Liver (tissue), 9 donors: ENCODE measurements around the gene PLXNA2. TPM values are rescaled to one million over a fixed set of nuclear protein-coding genes. Genes with fewer than 3 reads are reported as not detected.

Source experiments
- DNase-seq: peaks from one replicate; pipeline ENCODE4 v3.0.0-alpha.2; 2017; ENCODE audit warnings: low spot score
- H3K27ac ChIP-seq, 2 donors: one replicate each; pipeline ENCODE4 v1.7.0; 2013; ENCODE audit warnings: inconsistent platforms in 2 of 2, low read length in 2 of 2, control low read depth in 1 of 2, low read depth in 1 of 2, mild to moderate bottlenecking in 1 of 2
- H3K27me3 ChIP-seq, 4 donors: one replicate each; pipeline versions ENCODE4 v1.6.1 to v1.7.0; 2013; ENCODE audit warnings: low read length in 3 of 4, inconsistent platforms in 1 of 4, mild to moderate bottlenecking in 1 of 4, moderate library complexity in 1 of 4; ENCODE audit not compliant: control insufficient read depth in 4 of 4, insufficient read depth in 4 of 4
- H3K36me3 ChIP-seq, 4 donors: one replicate each; pipeline versions ENCODE4 v1.6.1 to v1.7.0; 2013; ENCODE audit warnings: low read length in 3 of 4, mild to moderate bottlenecking in 3 of 4, low read depth in 1 of 4, moderate library complexity in 1 of 4; ENCODE audit not compliant: control insufficient read depth in 4 of 4, insufficient read depth in 3 of 4
- H3K4me1 ChIP-seq, 4 donors: one replicate each; pipeline versions ENCODE4 v1.6.1 to v1.7.0; 2013; ENCODE audit warnings: low read length in 3 of 4, mild to moderate bottlenecking in 3 of 4, moderate library complexity in 1 of 4; ENCODE audit not compliant: control insufficient read depth in 4 of 4, insufficient read depth in 4 of 4
- H3K4me3 ChIP-seq, 3 donors: one replicate each; pipeline versions ENCODE4 v1.6.1 to v1.7.0; 2013; ENCODE audit warnings: low read length in 3 of 3, control low read depth in 1 of 3, low read depth in 1 of 3, mild to moderate bottlenecking in 1 of 3
- H3K9ac ChIP-seq, 2 donors: one replicate each; pipeline ENCODE4 v1.7.0; 2013; ENCODE audit warnings: low read length in 2 of 2, mild to moderate bottlenecking in 2 of 2, moderate library complexity in 2 of 2, control low read depth in 1 of 2, low read depth in 1 of 2
- H3K9me3 ChIP-seq, 4 donors: one replicate each; pipeline versions ENCODE4 v1.6.1 to v1.7.0; 2013; ENCODE audit warnings: low read length in 3 of 4; ENCODE audit not compliant: control insufficient read depth in 4 of 4
- ATF3 ChIP-seq: IDR thresholded peaks from 2 replicates; pipeline ENCODE4 v1.6.1; 2016; ENCODE audit warnings: antibody characterized with exemption
- CTCF ChIP-seq: fragments of 150-350 bp; IDR thresholded peaks from 2 replicates; pipeline ENCODE4 v1.5.1; 2017; ENCODE audit warnings: improper control_type of control experiment, low read depth, low read length; ENCODE audit not compliant: missing input control
- EGR1 ChIP-seq, 2 donors: IDR thresholded peaks; 2 replicates each; pipeline ENCODE4 v1.6.1; 2016 to 2018; ENCODE audit warnings: antibody characterized with exemption in 2 of 2, low read depth in 2 of 2
- FOXA1 ChIP-seq: IDR thresholded peaks from 2 replicates; pipeline ENCODE4 v1.6.1; 2016; ENCODE audit warnings: antibody characterized with exemption
- FOXA2 ChIP-seq: IDR thresholded peaks from 2 replicates; pipeline ENCODE4 v1.6.1; 2016; ENCODE audit warnings: antibody characterized with exemption
- GABPA ChIP-seq, 2 donors: IDR thresholded peaks in 1 of 2; conservative IDR thresholded peaks in 1 of 2; 2 replicates each; pipeline ENCODE4 v1.6.1; 2016; ENCODE audit warnings: antibody characterized with exemption in 2 of 2, mild to moderate bottlenecking in 1 of 2, moderate library complexity in 1 of 2
- HNF4A ChIP-seq, 2 donors: conservative IDR thresholded peaks; 2 replicates each; pipeline ENCODE4 v1.6.1; 2016; ENCODE audit warnings: antibody characterized with exemption in 2 of 2, mild to moderate bottlenecking in 2 of 2
- HNF4G ChIP-seq: IDR thresholded peaks from 2 replicates; pipeline ENCODE4 v1.6.1; 2016; ENCODE audit warnings: antibody characterized with exemption
- JUND ChIP-seq, 2 donors: IDR thresholded peaks; 2 replicates each; pipeline ENCODE4 v1.6.1; 2016; ENCODE audit warnings: antibody characterized with exemption in 2 of 2
- NR2F2 ChIP-seq: IDR thresholded peaks from 2 replicates; pipeline ENCODE4 v1.6.1; 2016; ENCODE audit warnings: antibody characterized with exemption
- RAD21 ChIP-seq, 2 donors: IDR thresholded peaks; 2 replicates each; pipeline ENCODE4 v1.6.1; 2016; ENCODE audit warnings: antibody characterized with exemption in 2 of 2, mild to moderate bottlenecking in 2 of 2
- REST ChIP-seq: IDR thresholded peaks from 2 replicates; pipeline ENCODE4 v1.6.1; 2016; ENCODE audit warnings: antibody characterized with exemption, mild to moderate bottlenecking
- SP1 ChIP-seq: IDR thresholded peaks from 2 replicates; pipeline ENCODE4 v1.6.1; 2018; ENCODE audit warnings: antibody characterized with exemption, mild to moderate bottlenecking
- TAF1 ChIP-seq: conservative IDR thresholded peaks from 2 replicates; pipeline ENCODE4 v1.6.1; 2016; ENCODE audit warnings: antibody characterized with exemption, mild to moderate bottlenecking
- WGBS: extraction: QIAGEN DNeasy Blood & Tissue Kit; methylation state at CpG from one replicate; pipeline ENCODE4 v1.1.7; 2013; 5-methylcytosine and 5-hydroxymethylcytosine counted together
- polyA plus RNA-seq, 2 donors: library from polyadenylated mRNA; stranded (reverse) in 1 of 2; unstranded in 1 of 2; fragments of 200-250 nt in 1 of 2; fragments of >200 nt in 1 of 2; fragmentation: Nextera tagmentation in 1 of 2; extraction: Ambion mirVana in 1 of 2; gene quantifications; one replicate each; pipeline versions ENCODE4 v1.2.1 to v1.2.3, GENCODE V29; 2013 to 2015
- total RNA-seq, 2 donors: library from RNA; depleted of rRNA; stranded (reverse); fragments of >200 nt; gene quantifications; one replicate each; pipeline ENCODE4 v1.2.3, GENCODE V29; 2014
- TF ChIP-seq, protein P1 (sequence below): IDR thresholded peaks from 2 replicates; pipeline ENCODE4 v1.6.1; 2016; ENCODE audit warnings: antibody characterized with exemption
- donor health status: healthy.
- donor health status: healthy.
- donor health status: healthy.
- donor health status: healthy.
- donor health status: healthy.

PLXNA2 gene
- total and polyA plus RNA-seq, 4 donors = 1.8 to 9.2 (median 2.8) TPM

DNA sequence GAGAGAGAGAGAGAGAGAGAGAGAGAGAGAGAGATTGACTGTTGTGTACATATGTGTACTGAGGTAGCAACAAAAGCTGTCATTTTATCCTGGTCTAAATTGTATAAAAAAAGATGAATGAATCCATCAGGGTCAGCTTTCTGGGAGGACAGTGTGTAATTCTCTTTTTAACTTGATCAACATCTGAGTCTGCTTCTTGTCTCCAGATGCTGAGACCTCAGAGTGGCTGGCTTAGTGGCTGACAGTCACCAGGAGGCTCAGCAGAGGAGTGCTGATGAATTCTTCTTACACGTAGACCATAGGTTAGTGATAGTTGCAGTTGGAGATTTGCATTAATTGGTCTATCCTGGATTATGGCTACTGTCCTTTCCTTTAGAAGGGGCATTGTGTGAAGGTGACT lies 28.5 kb upstream of the PLXNA2 start:
- Histone ChIP-seq H3K4me1 (no peaks in the 10 kb centered on the region), H3K9ac (no peak overlapping the region), H3K27ac (no peak overlapping the region), H3K36me3 (no peaks in the 10 kb centered on the region), H3K27me3 (no peaks in the 10 kb centered on the region), H3K9me3 (no peaks in the 10 kb centered on the region), H3K4me3 (no peak overlapping the region)
- TF ChIP-seq REST (no peak), FOXA1 (no peak), SP1 (no peak), ATF3 (no peak), CTCF (no peak), GABPA (IDR thresholded peaks at IDR 0.05 in 1 of 2, conservative IDR thresholded peaks at IDR 0.05 in 1 of 2) (no peak), HNF4G (no peak), HNF4A (conservative IDR thresholded peaks at IDR 0.05) (no peak), NR2F2 (no peak), TAF1 (no peak), FOXA2 (no peak), RAD21 (IDR thresholded peaks at IDR 0.05) (no peak), JUND (IDR thresholded peaks at IDR 0.05) (no peak), EGR1 (IDR thresholded peaks at IDR 0.05; ENCODE audit: low read depth in 2 of 2) (no peak)
- TF ChIP-seq, protein P1, sequence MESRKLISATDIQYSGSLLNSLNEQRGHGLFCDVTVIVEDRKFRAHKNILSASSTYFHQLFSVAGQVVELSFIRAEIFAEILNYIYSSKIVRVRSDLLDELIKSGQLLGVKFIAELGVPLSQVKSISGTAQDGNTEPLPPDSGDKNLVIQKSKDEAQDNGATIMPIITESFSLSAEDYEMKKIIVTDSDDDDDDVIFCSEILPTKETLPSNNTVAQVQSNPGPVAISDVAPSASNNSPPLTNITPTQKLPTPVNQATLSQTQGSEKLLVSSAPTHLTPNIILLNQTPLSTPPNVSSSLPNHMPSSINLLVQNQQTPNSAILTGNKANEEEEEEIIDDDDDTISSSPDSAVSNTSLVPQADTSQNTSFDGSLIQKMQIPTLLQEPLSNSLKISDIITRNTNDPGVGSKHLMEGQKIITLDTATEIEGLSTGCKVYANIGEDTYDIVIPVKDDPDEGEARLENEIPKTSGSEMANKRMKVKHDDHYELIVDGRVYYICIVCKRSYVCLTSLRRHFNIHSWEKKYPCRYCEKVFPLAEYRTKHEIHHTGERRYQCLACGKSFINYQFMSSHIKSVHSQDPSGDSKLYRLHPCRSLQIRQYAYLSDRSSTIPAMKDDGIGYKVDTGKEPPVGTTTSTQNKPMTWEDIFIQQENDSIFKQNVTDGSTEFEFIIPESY = no peak
- WGBS = 91% methylated on average over 1 of the region's 1 CpG
- no peak for DNase-seq

DNA sequence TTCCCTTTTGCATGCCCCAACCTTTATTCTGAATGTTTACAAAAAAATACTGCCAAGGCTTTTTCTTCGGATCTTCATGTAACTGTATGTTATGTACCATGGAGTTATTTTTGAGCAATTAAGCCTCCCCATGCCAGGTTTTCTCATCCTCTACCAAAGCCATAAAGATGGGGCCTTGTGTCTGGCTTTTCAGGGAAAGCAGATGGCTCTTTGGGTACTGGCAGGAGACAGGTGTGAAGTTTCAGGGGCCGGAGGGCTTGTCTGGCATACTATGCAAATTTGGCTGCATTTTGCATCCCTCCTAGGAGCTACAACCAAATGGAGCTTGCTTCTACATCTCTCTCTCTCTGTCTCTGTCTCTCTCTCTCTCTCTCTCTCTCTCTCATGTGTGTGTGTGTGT lies 28.1 kb upstream of the PLXNA2 start:
- DNase-seq = no peak
- H3K4me3 ChIP-seq = no peak overlapping the region
- no peaks in the 10 kb centered on the region for H3K9me3 ChIP-seq
- H3K4me1 ChIP-seq = no peaks in the 10 kb centered on the region
- H3K27ac ChIP-seq = no peak overlapping the region
- no peaks in the 10 kb centered on the region for H3K36me3 ChIP-seq
- TF ChIP-seq ATF3 (no peak), HNF4G (no peak), FOXA1 (no peak), REST (no peak), GABPA (IDR thresholded peaks at IDR 0.05 in 1 of 2, conservative IDR thresholded peaks at IDR 0.05 in 1 of 2) (no peak), JUND (IDR thresholded peaks at IDR 0.05) (no peak), RAD21 (IDR thresholded peaks at IDR 0.05) (no peak)
- no peak overlapping the region for H3K9ac ChIP-seq
- 37% methylated on average over 2 of the region's 2 CpGs for WGBS
- H3K27me3 ChIP-seq = no peaks in the 10 kb centered on the region
